ENCODE results near the gene ERMP1.

Gene ERMP1

GRCh38 chr9:5852987-5853386 lies 20.1 kb upstream of the ERMP1 start:
- H3K27ac ChIP-seq = no peak overlapping the region
- no peak for TF ChIP-seq ZFX (IDR thresholded peaks at IDR 0.05)
- no peak for TF ChIP-seq CTCF (conservative IDR thresholded peaks at IDR 0.05)

DNA sequence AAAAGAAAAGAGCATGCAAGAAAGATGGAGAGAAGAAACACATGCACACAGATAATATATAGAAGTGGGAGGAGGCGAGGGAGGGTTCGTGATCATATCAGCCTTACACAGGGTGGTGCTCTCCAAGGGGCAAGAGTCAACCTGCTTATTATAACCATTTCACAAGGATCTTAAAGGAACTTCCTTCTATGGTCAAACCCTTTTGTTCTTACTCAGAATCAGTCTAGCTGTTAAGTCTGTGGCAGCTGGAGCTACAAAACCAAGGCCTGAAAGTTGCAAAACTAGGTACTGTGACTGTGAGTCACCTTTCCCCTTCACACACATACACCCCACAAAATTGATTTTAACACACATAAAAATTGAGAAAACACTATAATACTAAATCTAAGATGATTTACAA lies 18.5 kb upstream of the ERMP1 start:
- no peak for TF ChIP-seq ZFX (IDR thresholded peaks at IDR 0.05)
- TF ChIP-seq CTCF (conservative IDR thresholded peaks at IDR 0.05) = no peak
- H3K27ac ChIP-seq = no peak overlapping the region

GRCh38 chr9:5850724-5851122 lies 17.8 kb upstream of the ERMP1 start:
- no peak overlapping the region for H3K27ac ChIP-seq
- TF ChIP-seq CTCF (conservative IDR thresholded peaks at IDR 0.05) = no peak
- TF ChIP-seq ZFX (IDR thresholded peaks at IDR 0.05) = no peak

GRCh38 chr9:5848372-5848882 lies 15.5 kb upstream of the ERMP1 start:
- TF ChIP-seq ZFX (IDR thresholded peaks at IDR 0.05) = no peak
- no peak for TF ChIP-seq CTCF (conservative IDR thresholded peaks at IDR 0.05)
- H3K27ac ChIP-seq = no peak overlapping the region

DNA sequence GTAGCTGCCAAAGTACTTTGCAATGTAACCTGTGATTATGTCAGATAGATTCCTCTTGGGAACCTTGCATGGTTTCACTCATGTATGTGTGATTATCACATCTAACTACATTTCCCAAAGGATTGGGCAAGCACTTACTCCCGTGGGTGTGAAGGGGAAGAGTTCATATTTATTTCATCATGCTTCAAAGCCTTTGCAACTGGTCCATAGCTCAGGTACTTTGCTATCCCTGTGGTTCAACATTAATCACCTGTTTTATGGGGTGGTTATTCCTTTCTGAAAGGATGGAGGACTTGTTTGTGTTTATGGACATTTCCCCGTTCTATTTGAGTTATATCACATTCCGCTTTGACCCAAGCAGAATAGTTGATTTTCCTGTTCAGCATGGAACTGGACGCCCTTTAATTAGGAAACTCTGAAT lies 13.6 kb upstream of the ERMP1 start:
- peak overlapping the region; percentile 29 for H3K27ac ChIP-seq
- TF ChIP-seq ZFX (IDR thresholded peaks at IDR 0.05) (no peak), CTCF (conservative IDR thresholded peaks at IDR 0.05) (no peak)

- H3K27ac ChIP-seq = peak overlapping the region; percentile 29
- TF ChIP-seq CTCF (conservative IDR thresholded peaks at IDR 0.05) (no peak), ZFX (IDR thresholded peaks at IDR 0.05) (no peak)
Measured at GRCh38 chr9:5846096-5846495, 13.2 kb upstream of the ERMP1 start.

GRCh38 chr9:5845157-5845531 lies 12.2 kb upstream of the ERMP1 start:
- TF ChIP-seq ZFX (IDR thresholded peaks at IDR 0.05) (no peak), CTCF (conservative IDR thresholded peaks at IDR 0.05) (no peak)
- H3K27ac ChIP-seq = no peak overlapping the region
